ENCODE measurements around the gene CNPPD1. TPM values are rescaled to one million over a fixed set of nuclear protein-coding genes. Genes with fewer than 3 reads are reported as not detected.

CNPPD1 gene
- total and polyA plus RNA-seq, 8 donors, result 20.1 to 32.9 (median 26.1) TPM

DNA sequence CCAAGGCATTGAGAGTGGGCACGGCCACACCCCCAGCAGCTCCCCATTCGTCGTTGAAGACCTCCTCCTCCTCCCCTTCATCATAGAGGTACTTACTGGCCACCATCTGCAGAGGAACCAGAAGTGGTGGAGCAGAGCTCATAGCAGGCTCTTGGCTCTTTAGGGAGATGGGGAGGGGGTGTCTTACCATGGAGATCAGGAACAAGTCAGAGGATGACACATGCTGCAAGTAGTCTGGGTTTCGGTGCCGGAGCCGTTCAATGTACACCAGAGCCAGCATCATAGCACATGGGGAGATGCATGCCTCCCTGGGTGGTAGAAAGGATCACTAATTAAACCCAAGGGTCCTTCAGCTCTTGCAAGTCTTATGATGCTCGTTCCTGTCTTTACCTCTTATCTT is 1.9 kb downstream of the CNPPD1 start:
- TF ChIP-seq, protein P1, sequence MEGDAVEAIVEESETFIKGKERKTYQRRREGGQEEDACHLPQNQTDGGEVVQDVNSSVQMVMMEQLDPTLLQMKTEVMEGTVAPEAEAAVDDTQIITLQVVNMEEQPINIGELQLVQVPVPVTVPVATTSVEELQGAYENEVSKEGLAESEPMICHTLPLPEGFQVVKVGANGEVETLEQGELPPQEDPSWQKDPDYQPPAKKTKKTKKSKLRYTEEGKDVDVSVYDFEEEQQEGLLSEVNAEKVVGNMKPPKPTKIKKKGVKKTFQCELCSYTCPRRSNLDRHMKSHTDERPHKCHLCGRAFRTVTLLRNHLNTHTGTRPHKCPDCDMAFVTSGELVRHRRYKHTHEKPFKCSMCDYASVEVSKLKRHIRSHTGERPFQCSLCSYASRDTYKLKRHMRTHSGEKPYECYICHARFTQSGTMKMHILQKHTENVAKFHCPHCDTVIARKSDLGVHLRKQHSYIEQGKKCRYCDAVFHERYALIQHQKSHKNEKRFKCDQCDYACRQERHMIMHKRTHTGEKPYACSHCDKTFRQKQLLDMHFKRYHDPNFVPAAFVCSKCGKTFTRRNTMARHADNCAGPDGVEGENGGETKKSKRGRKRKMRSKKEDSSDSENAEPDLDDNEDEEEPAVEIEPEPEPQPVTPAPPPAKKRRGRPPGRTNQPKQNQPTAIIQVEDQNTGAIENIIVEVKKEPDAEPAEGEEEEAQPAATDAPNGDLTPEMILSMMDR (IDR thresholded peaks at IDR 0.05), result no peak
- Histone ChIP-seq H3K4me3 (no peak overlapping the region), H3K36me3 (peaks cover 0 to 28% (median 0%) of the 10 kb centered on the region in 3 donors), H3K27me3 (no peaks in the 10 kb centered on the region), H3K9me3 (no peaks in the 10 kb centered on the region), H3K4me1 (peaks cover 15 to 19% (median 17%) of the 10 kb centered on the region in 3 donors), H3K27ac (no peak overlapping the region)
- FAIRE-seq (no peak), DNase-seq (no peak), ATAC-seq (no peak)
- 80 to 87% methylated on average over 7 of the region's 7 CpGs for WGBS, 2 donors
- intact Hi-C loops (cut with DNase I), result loop anchor here in 2 of 3 donors (5.0 kb wide), 2 partner anchors 118 to 122 kb away; no protein-coding TSS in a partner anchor

DNA sequence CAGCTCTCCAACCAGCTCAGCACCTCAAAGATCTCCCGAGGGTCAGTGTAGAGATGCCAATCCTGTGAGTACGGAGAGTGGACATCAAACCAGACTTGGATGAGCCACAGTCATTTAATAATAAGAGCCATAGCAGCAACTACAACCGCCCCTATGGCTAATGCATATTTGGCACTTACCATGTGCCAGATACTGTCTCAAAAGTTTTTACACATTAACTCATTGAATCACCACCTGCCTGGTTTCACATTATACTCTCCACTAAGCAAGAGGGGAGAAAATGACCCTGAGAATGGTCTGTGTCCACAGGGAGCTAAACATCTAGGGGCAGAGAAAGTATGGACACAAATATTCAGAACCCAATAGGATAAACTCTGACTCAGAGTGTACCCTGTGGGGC is 2.6 kb downstream of the CNPPD1 start:
- ATAC-seq (no peak), DNase-seq (no peak), FAIRE-seq (no peak)
- TF ChIP-seq, protein P1 (IDR thresholded peaks at IDR 0.05), result no peak
- no peaks in the 10 kb centered on the region for H3K27me3 ChIP-seq
- H3K27ac ChIP-seq, result no peak overlapping the region
- peaks cover 0 to 28% (median 0%) of the 10 kb centered on the region in 3 donors for H3K36me3 ChIP-seq
- H3K4me1 ChIP-seq, result peaks cover 11 to 13% (median 11%) of the 10 kb centered on the region in 3 donors
- intact Hi-C loops (cut with DNase I), result loop anchor here in 2 of 3 donors (5.0 kb wide), 2 partner anchors 118 to 123 kb away; no protein-coding TSS in a partner anchor
- WGBS, 2 donors, result 70 to 73% methylated on average over 3 of the region's 3 CpGs
- H3K4me3 ChIP-seq, result no peak overlapping the region
- H3K9me3 ChIP-seq, result no peaks in the 10 kb centered on the region

DNA sequence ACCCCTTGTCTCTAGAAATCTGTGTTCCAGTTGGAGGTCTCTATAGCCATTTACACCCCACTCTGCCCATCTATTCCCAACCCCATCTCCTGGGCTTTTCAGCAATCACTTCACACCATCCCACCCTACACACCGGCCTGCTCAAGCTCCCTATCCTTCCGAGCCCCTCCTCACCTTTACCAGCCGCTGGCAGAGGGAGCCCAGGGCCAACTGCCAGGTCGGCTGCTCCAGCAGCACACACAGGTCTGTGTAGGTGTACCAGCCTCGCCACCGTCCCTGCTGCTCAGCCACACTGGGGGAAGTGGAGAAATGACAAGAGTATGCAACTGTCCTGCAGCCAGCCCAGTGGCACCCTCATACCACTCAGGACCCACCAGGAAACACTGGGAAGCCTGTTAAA is 3.5 kb downstream of the CNPPD1 start:
- TF ChIP-seq, protein P1 (IDR thresholded peaks at IDR 0.05), result no peak
- no peak overlapping the region for H3K27ac ChIP-seq
- H3K4me1 ChIP-seq, result peaks cover 5 to 9% (median 7%) of the 10 kb centered on the region in 3 donors
- WGBS, 2 donors, result 85 to 89% methylated on average over 6 of the region's 6 CpGs
- H3K9me3 ChIP-seq, result no peaks in the 10 kb centered on the region
- H3K4me3 ChIP-seq, result no peak overlapping the region
- H3K27me3 ChIP-seq, result no peaks in the 10 kb centered on the region
- FAIRE-seq, result no peak
- no peak for DNase-seq
- no peak for ATAC-seq
- intact Hi-C loops (cut with DNase I), result loop anchor here in 2 of 3 donors (5.0 kb wide), 2 partner anchors 119 to 124 kb away; no protein-coding TSS in a partner anchor
- peaks cover 0 to 28% (median 0%) of the 10 kb centered on the region in 3 donors for H3K36me3 ChIP-seq

DNA sequence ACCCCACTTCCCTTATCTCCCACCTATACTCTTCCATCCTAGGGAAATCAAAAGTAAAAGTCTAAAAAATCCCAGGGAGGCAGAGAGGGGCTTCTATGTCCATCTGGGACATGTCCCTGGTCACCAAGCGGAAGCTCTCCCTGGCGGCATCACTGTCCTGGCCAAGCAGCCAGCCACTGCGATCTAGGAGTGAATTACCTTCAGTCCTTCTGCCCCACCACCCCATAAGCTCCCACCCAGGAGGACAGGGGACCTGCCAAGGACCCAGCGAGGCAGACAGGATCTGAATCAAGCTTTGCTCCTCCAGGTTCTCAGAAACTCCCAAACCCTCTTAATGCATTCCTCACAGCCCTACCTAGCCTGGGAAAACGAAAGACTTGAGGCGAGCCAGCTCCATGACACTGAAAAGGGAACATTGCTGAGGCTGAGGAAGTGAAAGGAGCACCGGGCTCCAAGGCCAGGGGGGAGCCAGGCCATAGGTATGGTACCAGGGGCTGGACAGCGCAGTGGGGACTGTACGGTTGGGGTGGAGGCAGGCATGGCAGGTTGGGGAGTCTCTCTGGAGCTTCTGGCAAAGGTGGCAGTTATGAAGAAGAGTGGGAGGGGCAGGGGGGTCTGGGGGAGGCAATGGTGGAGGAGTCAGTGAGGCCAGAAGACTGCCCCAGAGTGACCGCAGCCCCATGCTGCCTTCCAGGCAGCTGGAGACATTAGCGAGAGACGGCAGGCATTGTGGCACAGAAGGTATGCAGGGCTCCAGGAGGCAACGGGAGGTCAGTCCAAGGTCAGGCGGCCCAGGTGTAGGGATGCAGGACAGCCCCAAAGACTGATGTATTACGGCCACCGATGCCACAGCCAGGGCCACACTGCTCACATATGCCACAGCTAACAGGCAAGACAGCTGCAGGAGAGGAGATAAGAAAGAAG is 4.2 kb downstream of the CNPPD1 start:
- TF ChIP-seq, protein P1 (IDR thresholded peaks at IDR 0.05), result no peak
- FAIRE-seq (no peak), DNase-seq (no peak), ATAC-seq (no peak)
- Histone ChIP-seq H3K27me3 (no peaks in the 10 kb centered on the region), H3K4me1 (peaks cover 5 to 9% (median 7%) of the 10 kb centered on the region in 3 donors), H3K9me3 (no peaks in the 10 kb centered on the region), H3K36me3 (peaks cover 0 to 28% (median 0%) of the 10 kb centered on the region in 3 donors), H3K4me3 (no peak overlapping the region), H3K27ac (no peak overlapping the region)
- 84% methylated on average over 16 of the region's 16 CpGs for WGBS, 2 donors
- intact Hi-C loops (cut with DNase I), result loop anchor here in 2 of 3 donors (5.0 kb wide), 2 partner anchors 120 to 125 kb away; no protein-coding TSS in a partner anchor
